Nephron (organoid): ENCODE results near the gene FAM13A.
"Not testable (repeated sequence)": the region's sequence is repeated elsewhere in the genome, so short reads cannot be mapped to it uniquely, and the experiment has no call there.

ENCODE experiments used
- H3K27ac Mint-ChIP-seq, 3 experiments: 2 replicates each; pipeline ENCODE4 v1.8.0; 2020; ENCODE audit warnings: mixed read lengths in 3 of 3, mild to moderate bottlenecking in 2 of 3, moderate library complexity in 1 of 3
- H3K27me3 Mint-ChIP-seq: 2 replicates; pipeline ENCODE4 v1.8.0; 2021; ENCODE audit warnings: low read depth, mild to moderate bottlenecking, moderate library complexity, mixed read lengths
- H3K36me3 Mint-ChIP-seq: 2 replicates; pipeline ENCODE4 v1.8.0; 2020; ENCODE audit warnings: low read depth, mixed read lengths
- H3K4me1 Mint-ChIP-seq: 2 replicates; pipeline ENCODE4 v1.8.0; 2020; ENCODE audit warnings: mixed read lengths
- H3K4me3 Mint-ChIP-seq, 3 experiments: 2 replicates each; pipeline ENCODE4 v1.8.0; 2020; ENCODE audit warnings: mild to moderate bottlenecking in 3 of 3, mixed read lengths in 3 of 3, moderate library complexity in 2 of 3
- H3K9me3 Mint-ChIP-seq: 2 replicates; pipeline ENCODE4 v1.8.0; 2020; ENCODE audit warnings: mixed read lengths
- TF ChIP-seq, protein P1 (sequence below), 3 experiments: fragments of 200-600 bp; sonication (generic); IDR thresholded peaks; one replicate each; pipeline ENCODE4 v1.5.0; 2021; ENCODE audit warnings: antibody characterized with exemption in 3 of 3; ENCODE audit not compliant: unreplicated experiment in 3 of 3

Gene FAM13A

DNA sequence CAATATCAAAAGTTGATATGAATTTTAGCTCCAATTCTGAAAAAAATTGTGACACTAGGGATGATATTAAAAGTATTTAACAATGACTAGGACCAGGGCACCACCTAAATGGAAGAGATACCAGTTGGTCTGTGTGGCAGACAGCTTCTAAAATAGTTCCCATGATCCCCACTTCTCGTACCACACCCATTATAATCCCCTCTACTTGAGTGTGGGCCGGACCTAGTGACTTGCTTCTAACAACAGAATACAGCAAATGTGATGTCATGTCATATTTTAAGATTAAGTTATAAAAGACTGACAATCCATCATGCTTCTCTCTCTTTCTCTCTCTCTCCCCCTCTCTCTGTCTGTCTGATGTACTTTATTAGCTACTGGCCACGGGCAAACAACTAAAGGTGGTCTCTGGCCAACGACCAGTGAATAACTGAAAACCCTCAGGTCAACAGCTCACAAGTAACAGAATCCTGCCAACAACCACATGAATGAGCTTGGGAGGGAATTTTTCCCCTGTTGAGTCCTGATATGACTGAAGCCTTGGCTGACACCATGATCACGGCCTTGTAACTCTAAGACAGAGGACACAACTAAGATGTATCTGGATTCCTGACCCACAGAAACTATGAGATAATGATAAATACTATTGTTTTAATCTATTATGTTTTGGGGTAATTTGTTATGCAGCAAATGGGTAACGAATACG, 34.4 kb downstream of the FAM13A start:
- no peaks in the 10 kb centered on the region for H3K9me3 Mint-ChIP-seq
- peaks cover 36% of the 10 kb centered on the region for H3K36me3 Mint-ChIP-seq
- TF ChIP-seq, protein P1, sequence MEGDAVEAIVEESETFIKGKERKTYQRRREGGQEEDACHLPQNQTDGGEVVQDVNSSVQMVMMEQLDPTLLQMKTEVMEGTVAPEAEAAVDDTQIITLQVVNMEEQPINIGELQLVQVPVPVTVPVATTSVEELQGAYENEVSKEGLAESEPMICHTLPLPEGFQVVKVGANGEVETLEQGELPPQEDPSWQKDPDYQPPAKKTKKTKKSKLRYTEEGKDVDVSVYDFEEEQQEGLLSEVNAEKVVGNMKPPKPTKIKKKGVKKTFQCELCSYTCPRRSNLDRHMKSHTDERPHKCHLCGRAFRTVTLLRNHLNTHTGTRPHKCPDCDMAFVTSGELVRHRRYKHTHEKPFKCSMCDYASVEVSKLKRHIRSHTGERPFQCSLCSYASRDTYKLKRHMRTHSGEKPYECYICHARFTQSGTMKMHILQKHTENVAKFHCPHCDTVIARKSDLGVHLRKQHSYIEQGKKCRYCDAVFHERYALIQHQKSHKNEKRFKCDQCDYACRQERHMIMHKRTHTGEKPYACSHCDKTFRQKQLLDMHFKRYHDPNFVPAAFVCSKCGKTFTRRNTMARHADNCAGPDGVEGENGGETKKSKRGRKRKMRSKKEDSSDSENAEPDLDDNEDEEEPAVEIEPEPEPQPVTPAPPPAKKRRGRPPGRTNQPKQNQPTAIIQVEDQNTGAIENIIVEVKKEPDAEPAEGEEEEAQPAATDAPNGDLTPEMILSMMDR (IDR thresholded peaks at IDR 0.05; ENCODE audit: unreplicated experiment in 3 of 3): no peak
- H3K27ac Mint-ChIP-seq: peak overlapping the region in 1 of 3 experiments; percentile 26
- peaks cover 26% of the 10 kb centered on the region for H3K4me1 Mint-ChIP-seq
- H3K27me3 Mint-ChIP-seq: no peaks in the 10 kb centered on the region
- H3K4me3 Mint-ChIP-seq: no peak overlapping the region

DNA sequence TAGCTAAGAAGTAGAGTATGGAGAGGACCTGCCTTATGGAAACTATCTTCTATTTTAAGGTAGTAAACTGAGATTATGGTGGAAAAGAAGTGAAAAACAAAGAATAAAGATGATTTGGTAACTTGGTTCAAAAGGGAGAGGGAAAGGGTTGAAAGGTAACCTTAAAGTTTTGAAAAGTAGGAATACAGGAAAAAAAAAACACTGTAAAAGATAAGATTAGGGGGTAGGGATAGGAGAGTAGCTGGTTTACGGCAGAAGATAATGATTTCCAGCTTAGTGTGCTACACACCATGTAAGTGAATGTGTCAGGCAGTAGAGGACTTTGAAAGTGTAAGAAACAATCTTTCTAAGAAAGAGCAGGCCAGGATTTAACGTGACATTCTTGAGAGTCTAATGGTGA, 35.3 kb downstream of the FAM13A start:
- H3K9me3 Mint-ChIP-seq: no peaks in the 10 kb centered on the region
- H3K27me3 Mint-ChIP-seq: no peaks in the 10 kb centered on the region
- H3K4me1 Mint-ChIP-seq: peaks cover 26% of the 10 kb centered on the region
- TF ChIP-seq, protein P1 (IDR thresholded peaks at IDR 0.05; ENCODE audit: unreplicated experiment in 3 of 3): no peak
- no peak overlapping the region for H3K4me3 Mint-ChIP-seq
- H3K27ac Mint-ChIP-seq: peak overlapping the region in 1 of 3 experiments; percentile 2
- H3K36me3 Mint-ChIP-seq: peaks cover 36% of the 10 kb centered on the region

DNA sequence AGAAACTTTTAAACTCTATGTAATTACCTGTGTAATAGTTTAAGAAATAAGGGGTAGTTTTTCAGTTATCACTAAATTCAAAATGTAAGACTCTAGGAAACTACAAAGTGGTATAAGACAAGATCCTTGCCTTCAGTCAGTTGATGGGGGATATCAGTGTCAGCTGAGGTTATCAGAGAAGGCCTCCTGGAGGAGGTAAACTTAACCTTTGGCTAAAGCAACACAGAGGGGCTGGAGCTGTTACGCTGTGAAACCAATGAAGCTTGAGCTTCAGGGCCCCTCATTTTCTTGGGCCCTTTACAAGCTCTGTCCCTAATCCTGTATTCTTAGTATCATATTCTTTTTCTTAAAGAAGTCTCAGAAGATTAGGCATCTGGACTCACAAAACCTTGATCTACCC, 35.9 kb downstream of the FAM13A start:
- Mint-ChIP-seq H3K4me1 (peaks cover 26% of the 10 kb centered on the region), H3K36me3 (peaks cover 35% of the 10 kb centered on the region), H3K27ac (peak overlapping the region in 1 of 3 experiments; percentile 2), H3K27me3 (no peaks in the 10 kb centered on the region), H3K4me3 (no peak overlapping the region), H3K9me3 (peaks cover 3% of the 10 kb centered on the region)
- TF ChIP-seq, protein P1 (IDR thresholded peaks at IDR 0.05; ENCODE audit: unreplicated experiment in 3 of 3): no peak

DNA sequence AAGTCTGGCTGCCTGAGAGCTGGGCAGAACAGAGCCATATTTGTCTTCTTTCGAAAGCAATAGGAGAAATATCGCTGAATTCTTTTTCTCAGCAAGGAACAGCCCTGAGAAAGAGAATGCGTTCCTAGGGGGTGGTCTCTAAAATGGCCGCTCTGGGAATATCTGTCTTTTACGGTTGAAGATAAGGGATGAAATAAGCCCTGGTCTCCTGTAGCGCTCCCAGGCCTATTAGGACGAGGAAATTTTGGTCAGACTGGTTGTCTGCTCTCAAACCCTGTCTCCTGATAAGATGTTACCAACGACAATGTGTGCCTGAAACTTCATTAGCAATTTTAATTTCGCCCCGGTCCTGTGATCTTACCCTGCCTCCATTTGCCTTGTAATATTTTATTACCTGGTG, 42.1 kb downstream of the FAM13A start:
- H3K36me3 Mint-ChIP-seq: peaks cover 83% of the 10 kb centered on the region
- H3K27ac Mint-ChIP-seq, H3K9me3 Mint-ChIP-seq, H3K4me3 Mint-ChIP-seq, H3K27me3 Mint-ChIP-seq, H3K4me1 Mint-ChIP-seq: not testable (repeated sequence)

DNA sequence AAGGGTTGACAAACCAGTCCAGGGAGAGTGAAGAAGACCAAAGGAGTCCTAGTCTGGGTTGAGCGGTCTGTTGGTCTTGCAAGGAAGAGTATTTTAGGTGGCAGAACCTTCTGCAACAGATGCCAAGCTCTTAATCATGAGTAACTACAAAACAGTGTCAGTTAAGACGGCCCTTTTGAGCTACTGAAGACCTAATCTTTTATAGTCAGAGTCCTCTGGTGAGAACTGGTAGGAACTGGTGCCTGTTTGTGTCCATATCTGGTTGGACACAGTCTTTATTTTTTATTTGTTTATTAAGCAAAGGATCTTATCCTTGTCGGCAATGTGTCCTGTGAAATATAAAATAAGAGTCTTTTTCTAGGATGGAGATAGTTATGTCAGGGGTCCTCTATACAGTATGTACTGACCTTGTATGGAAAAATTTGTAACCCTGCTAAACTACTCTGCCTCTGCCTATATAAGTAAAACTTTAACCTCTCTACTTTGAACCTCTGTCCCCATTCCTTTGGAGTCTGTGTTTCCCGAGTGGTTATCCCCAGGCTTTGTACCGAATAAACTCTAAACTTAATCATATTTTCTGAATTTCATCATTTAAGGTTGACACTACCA, 47.1 kb downstream of the FAM13A start:
- Mint-ChIP-seq H3K36me3 (peaks cover 91% of the 10 kb centered on the region), H3K4me3 (no peak overlapping the region), H3K27ac (peak overlapping the region in 1 of 3 experiments; percentile 62), H3K9me3 (peaks cover 12% of the 10 kb centered on the region), H3K4me1 (no peaks in the 10 kb centered on the region), H3K27me3 (no peaks in the 10 kb centered on the region)
- TF ChIP-seq, protein P1 (IDR thresholded peaks at IDR 0.05; ENCODE audit: unreplicated experiment in 3 of 3): no peak

DNA sequence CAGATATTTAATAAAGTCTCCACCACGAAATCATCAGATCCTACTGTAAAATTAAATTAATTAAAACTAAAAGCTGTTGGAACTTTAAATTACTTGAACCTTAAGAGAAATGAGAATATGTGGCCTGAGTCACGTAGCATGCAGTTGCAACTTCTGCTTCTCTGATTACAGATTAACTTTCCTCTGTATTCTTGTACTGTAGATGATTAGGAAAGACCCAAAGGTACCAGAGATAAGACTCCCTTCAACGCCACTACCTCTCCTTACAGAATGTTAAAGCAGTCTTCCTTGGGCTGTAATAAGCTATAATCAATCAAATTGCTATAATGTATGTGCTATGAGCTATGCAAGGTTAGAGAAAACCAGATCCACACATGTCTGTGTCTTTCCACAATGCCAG, 47.9 kb downstream of the FAM13A start:
- Mint-ChIP-seq H3K9me3 (peaks cover 12% of the 10 kb centered on the region), H3K36me3 (peaks cover 87% of the 10 kb centered on the region), H3K27me3 (no peaks in the 10 kb centered on the region), H3K27ac (peak overlapping the region in 1 of 3 experiments; percentile 2), H3K4me1 (no peaks in the 10 kb centered on the region), H3K4me3 (no peak overlapping the region)
- TF ChIP-seq, protein P1 (IDR thresholded peaks at IDR 0.05; ENCODE audit: unreplicated experiment in 3 of 3): no peak
